ENCODE results near the gene TNFAIP8L2. TPM values are rescaled to one million over a fixed set of nuclear protein-coding genes. Genes with fewer than 3 reads are reported as not detected.

The TNFAIP8L2 gene
- total RNA-seq, 1 experiment from 2014 or later = not detected

GRCh38 chr1:151175863-151176262, 19.4 kb downstream of the TNFAIP8L2 start, which contains the start of gene TMOD4:
TSS of gene TMOD4 (minus strand) at chr1:151175981. CDS start at chr1:151174875, 1,106 bp downstream.
- intact Hi-C loops (cut with micrococcal nuclease) = no loop called here
- Histone ChIP-seq H4K20me1 (ENCODE audit: insufficient read depth) (no peaks in the 10 kb centered on the region), H3K9me3 (ENCODE audit: control insufficient read depth in 1 of 2, insufficient read depth in 1 of 2, low read depth in 1 of 2, low read length in 2 of 2) (no peaks in the 10 kb centered on the region), H3K4me2 (ENCODE audit: low read length) (no peak within 1 kb of the TSS), H3K4me3 (replicated peaks in 1 of 2; ENCODE audit: low read depth in 1 of 2, low read length in 2 of 2) (no peak within 1 kb of the TSS), H2AFZ (ENCODE audit: low read depth, low read length, poor library complexity, severe bottlenecking) (no peak within 1 kb of the TSS), H3K4me1 (ENCODE audit: control insufficient read depth in 1 of 2, insufficient read depth in 2 of 2, low read length in 2 of 2) (no peaks in the 10 kb centered on the region), H3K9me2 (ENCODE audit: insufficient read depth) (no peaks in the 10 kb centered on the region), H3K79me2 (ENCODE audit: insufficient read depth, low read length) (no peaks in the 10 kb centered on the region), H3K27ac (ENCODE audit: low read depth, low read length) (no peak within 1 kb of the TSS), H3K9ac (ENCODE audit: low read length) (no peak within 1 kb of the TSS), H3K36me3 (ENCODE audit: control insufficient read depth in 1 of 2, insufficient read depth in 2 of 2, low read length in 2 of 2) (peaks cover 19 to 30% of the 10 kb centered on the region in 2 experiments; a peak in 3 of 4 replicates), H3K27me3 (ENCODE audit: insufficient read depth, low read length) (no peaks in the 10 kb centered on the region)
- ChIA-PET RAD21 (ENCODE audit: low non-redundant PET in 1 of 2, low total read pairs in 2 of 2, uncharacterized antibody in 2 of 2, unreplicated experiment in 2 of 2) (no interaction called here), POLR2A (interaction anchor here (0.7 kb wide), 1 partner anchor 14 kb away, joined by 3 read pairs; the partner anchor contains the start of gene VPS72), CTCF (interaction anchor here (1.2 kb wide), 1 partner anchor 76 kb away, joined by 3 read pairs; no protein-coding TSS in a partner anchor)
- no peak for DNase-seq (ENCODE audit: low read depth, low spot score)
- ATAC-seq = peak; percentile 90
- TF ChIP-seq FOSL1 (IDR thresholded peaks at IDR 0.05; ENCODE audit: low read depth) = no peak
- peak in 2 of 3 experiments; percentile 67 to 69; a peak in 4 of 6 replicates for TF ChIP-seq CTCF (IDR thresholded peaks at IDR 0.05 in 2 of 3, conservative IDR thresholded peaks at IDR 0.05 in 1 of 3; ENCODE audit: borderline replicate concordance in 1 of 3, insufficient read depth in 1 of 3, low read depth in 2 of 3, low read length in 2 of 3)
- no peak for TF ChIP-seq POLR2A (IDR thresholded peaks at IDR 0.05; ENCODE audit: borderline replicate concordance, extremely low read depth, insufficient read depth, insufficient read length)
- 0 out of 2 replicates have a peak, but pooled peaks have one; percentile 18 for TF ChIP-seq POLR2AphosphoS5 (IDR thresholded peaks at IDR 0.05; ENCODE audit: low read depth, low read length)
- no TSS peak for BruUV-seq (replicated peaks)

- Histone ChIP-seq H3K9ac (ENCODE audit: low read length) (no peak overlapping the region), H3K79me2 (ENCODE audit: insufficient read depth, low read length) (no peaks in the 10 kb centered on the region), H3K36me3 (ENCODE audit: control insufficient read depth in 1 of 2, insufficient read depth in 2 of 2, low read length in 2 of 2) (peaks cover 22 to 36% of the 10 kb centered on the region in 2 experiments; a peak in 3 of 4 replicates), H3K4me1 (ENCODE audit: control insufficient read depth in 1 of 2, insufficient read depth in 2 of 2, low read length in 2 of 2) (no peaks in the 10 kb centered on the region), H2AFZ (ENCODE audit: low read depth, low read length, poor library complexity, severe bottlenecking) (no peak overlapping the region), H3K9me3 (ENCODE audit: control insufficient read depth in 1 of 2, insufficient read depth in 1 of 2, low read depth in 1 of 2, low read length in 2 of 2) (no peaks in the 10 kb centered on the region), H3K4me2 (ENCODE audit: low read length) (no peak overlapping the region), H3K27me3 (ENCODE audit: insufficient read depth, low read length) (no peaks in the 10 kb centered on the region), H4K20me1 (ENCODE audit: insufficient read depth) (no peaks in the 10 kb centered on the region), H3K9me2 (ENCODE audit: insufficient read depth) (no peaks in the 10 kb centered on the region), H3K4me3 (replicated peaks in 1 of 2; ENCODE audit: low read depth in 1 of 2, low read length in 2 of 2) (no peak overlapping the region), H3K27ac (ENCODE audit: low read depth, low read length) (no peak overlapping the region)
- ChIA-PET CTCF (interaction anchor here (1.2 kb wide), 1 partner anchor 77 kb away, joined by 3 read pairs; no protein-coding TSS in a partner anchor), POLR2A (interaction anchor here (0.7 kb wide), 1 partner anchor 13 kb away, joined by 3 read pairs; the partner anchor contains the start of gene VPS72), RAD21 (ENCODE audit: low non-redundant PET in 1 of 2, low total read pairs in 2 of 2, uncharacterized antibody in 2 of 2, unreplicated experiment in 2 of 2) (interaction anchor here in 1 of 2 experiments (0.6 kb wide), 1 partner anchor 102 kb away, joined by 3 read pairs; no protein-coding TSS in a partner anchor)
- no peak for ATAC-seq
- no TSS peak for BruUV-seq (replicated peaks)
- intact Hi-C loops (cut with micrococcal nuclease) = no loop called here
- no peak for DNase-seq (ENCODE audit: low read depth, low spot score)
- TF ChIP-seq RAD21 (IDR thresholded peaks at IDR 0.05; ENCODE audit: low read depth) (no peak), ELF1 (IDR thresholded peaks at IDR 0.05; ENCODE audit: borderline replicate concordance, low read depth) (no peak), EGR1 (IDR thresholded peaks at IDR 0.05; ENCODE audit: low read depth) (no peak), EZH2phosphoT487 (IDR thresholded peaks at IDR 0.05; ENCODE audit: borderline replicate concordance) (no peak), POLR2A (IDR thresholded peaks at IDR 0.05; ENCODE audit: borderline replicate concordance, extremely low read depth, insufficient read depth, insufficient read length) (no peak), FOSL1 (IDR thresholded peaks at IDR 0.05; ENCODE audit: low read depth) (no peak), CBX3 (IDR thresholded peaks at IDR 0.05; ENCODE audit: low read depth) (no peak), ATF3 (IDR thresholded peaks at IDR 0.05) (no peak), JUND (IDR thresholded peaks at IDR 0.05) (no peak), CEBPB (IDR thresholded peaks at IDR 0.05; ENCODE audit: low read depth) (no peak), SP1 (IDR thresholded peaks at IDR 0.05; ENCODE audit: low read depth) (no peak), SIN3A (IDR thresholded peaks at IDR 0.05; ENCODE audit: low read depth) (no peak), ZNF274 (IDR thresholded peaks at IDR 0.05; ENCODE audit: low read depth, low read length) (no peak), TCF7L2 (IDR thresholded peaks at IDR 0.05; ENCODE audit: borderline replicate concordance, extremely low read depth, insufficient read depth, insufficient read length) (no peak), EZH2 (IDR thresholded peaks at IDR 0.05) (no peak), MAX (IDR thresholded peaks at IDR 0.05) (no peak), ZFX (IDR thresholded peaks at IDR 0.05) (no peak), POLR2AphosphoS5 (IDR thresholded peaks at IDR 0.05; ENCODE audit: low read depth, low read length) (no peak)
Measured at GRCh38 chr1:151176514-151177045, 20.1 kb downstream of the TNFAIP8L2 start.
